Activated T-cell treated with anti-CD3 and anti-CD28 coated beads, Interleukin-2, amount 50 U/mL, for 48 hours (primary cell): ENCODE results near the gene FBXW8.
A peak's percentile ranks its signal among the peaks of the same experiment; 100 is the strongest.

Source experiments
- DNase-seq, 2 experiments: peaks; one replicate each; pipeline ENCODE4 v3.0.0-alpha.2; 2020

The FBXW8 gene

GRCh38 chr12:117061555-117062079 is 150.9 kb downstream of the FBXW8 start:
- no peak for DNase-seq

- DNase-seq: peak; percentile 42 to 57
These were observed 152.6 kb downstream of the FBXW8 start for GRCh38 chr12:117063162-117063911.

- no peak for DNase-seq
These were observed 153.3 kb downstream of the FBXW8 start for GRCh38 chr12:117064049-117064448.

GRCh38 chr12:117064596-117064995 is 153.8 kb downstream of the FBXW8 start:
- DNase-seq: no peak

GRCh38 chr12:117067016-117067415 is 156.3 kb downstream of the FBXW8 start:
- DNase-seq: no peak

- DNase-seq: no peak
These were observed 156.9 kb downstream of the FBXW8 start for GRCh38 chr12:117067638-117068037.

- DNase-seq: no peak
These were observed 157.7 kb downstream of the FBXW8 start for GRCh38 chr12:117068492-117068891.

- DNase-seq: no peak
These were observed 158.5 kb downstream of the FBXW8 start for GRCh38 chr12:117069101-117069797.

- no peak for DNase-seq
These were observed 159.5 kb downstream of the FBXW8 start for GRCh38 chr12:117069926-117070900.

GRCh38 chr12:117071009-117071408 is 160.3 kb downstream of the FBXW8 start:
- DNase-seq: no peak

GRCh38 chr12:117072106-117072505 is 161.4 kb downstream of the FBXW8 start:
- DNase-seq: no peak

GRCh38 chr12:117072736-117073490 is 162.2 kb downstream of the FBXW8 start:
- DNase-seq: no peak

- DNase-seq: no peak
These were observed 162.9 kb downstream of the FBXW8 start for GRCh38 chr12:117073611-117074010.

- DNase-seq: no peak
These were observed 165.9 kb downstream of the FBXW8 start for GRCh38 chr12:117076410-117077372.

- no peak for DNase-seq
These were observed 168.7 kb downstream of the FBXW8 start for GRCh38 chr12:117079487-117079886.

- DNase-seq: no peak
These were observed 170.0 kb downstream of the FBXW8 start for GRCh38 chr12:117080661-117081144.
